Liver (tissue), 9 donors: Measurements from ENCODE around the gene ACSL3. TPM values are rescaled to one million over a fixed set of nuclear protein-coding genes. Genes with fewer than 3 reads are reported as not detected.

Experiments used
- DNase-seq: peaks from one replicate; pipeline ENCODE4 v3.0.0-alpha.2; 2017; ENCODE audit warnings: low spot score
- H3K27ac ChIP-seq, 2 donors: one replicate each; pipeline ENCODE4 v1.7.0; 2013; ENCODE audit warnings: inconsistent platforms in 2 of 2, low read length in 2 of 2, control low read depth in 1 of 2, low read depth in 1 of 2, mild to moderate bottlenecking in 1 of 2
- H3K27me3 ChIP-seq, 4 donors: one replicate each; pipeline versions ENCODE4 v1.6.1 to v1.7.0; 2013; ENCODE audit warnings: low read length in 3 of 4, inconsistent platforms in 1 of 4, mild to moderate bottlenecking in 1 of 4, moderate library complexity in 1 of 4; ENCODE audit not compliant: control insufficient read depth in 4 of 4, insufficient read depth in 4 of 4
- H3K36me3 ChIP-seq, 4 donors: one replicate each; pipeline versions ENCODE4 v1.6.1 to v1.7.0; 2013; ENCODE audit warnings: low read length in 3 of 4, mild to moderate bottlenecking in 3 of 4, low read depth in 1 of 4, moderate library complexity in 1 of 4; ENCODE audit not compliant: control insufficient read depth in 4 of 4, insufficient read depth in 3 of 4
- H3K4me1 ChIP-seq, 4 donors: one replicate each; pipeline versions ENCODE4 v1.6.1 to v1.7.0; 2013; ENCODE audit warnings: low read length in 3 of 4, mild to moderate bottlenecking in 3 of 4, moderate library complexity in 1 of 4; ENCODE audit not compliant: control insufficient read depth in 4 of 4, insufficient read depth in 4 of 4
- H3K4me3 ChIP-seq, 3 donors: one replicate each; pipeline versions ENCODE4 v1.6.1 to v1.7.0; 2013; ENCODE audit warnings: low read length in 3 of 3, control low read depth in 1 of 3, low read depth in 1 of 3, mild to moderate bottlenecking in 1 of 3
- H3K9ac ChIP-seq, 2 donors: one replicate each; pipeline ENCODE4 v1.7.0; 2013; ENCODE audit warnings: low read length in 2 of 2, mild to moderate bottlenecking in 2 of 2, moderate library complexity in 2 of 2, control low read depth in 1 of 2, low read depth in 1 of 2
- H3K9me3 ChIP-seq, 4 donors: one replicate each; pipeline versions ENCODE4 v1.6.1 to v1.7.0; 2013; ENCODE audit warnings: low read length in 3 of 4; ENCODE audit not compliant: control insufficient read depth in 4 of 4
- FOXA1 ChIP-seq: IDR thresholded peaks from 2 replicates; pipeline ENCODE4 v1.6.1; 2016; ENCODE audit warnings: antibody characterized with exemption
- FOXA2 ChIP-seq: IDR thresholded peaks from 2 replicates; pipeline ENCODE4 v1.6.1; 2016; ENCODE audit warnings: antibody characterized with exemption
- GABPA ChIP-seq, 2 donors: IDR thresholded peaks in 1 of 2; conservative IDR thresholded peaks in 1 of 2; 2 replicates each; pipeline ENCODE4 v1.6.1; 2016; ENCODE audit warnings: antibody characterized with exemption in 2 of 2, mild to moderate bottlenecking in 1 of 2, moderate library complexity in 1 of 2
- HNF4A ChIP-seq, 2 donors: conservative IDR thresholded peaks; 2 replicates each; pipeline ENCODE4 v1.6.1; 2016; ENCODE audit warnings: antibody characterized with exemption in 2 of 2, mild to moderate bottlenecking in 2 of 2
- HNF4G ChIP-seq: IDR thresholded peaks from 2 replicates; pipeline ENCODE4 v1.6.1; 2016; ENCODE audit warnings: antibody characterized with exemption
- JUND ChIP-seq, 2 donors: IDR thresholded peaks; 2 replicates each; pipeline ENCODE4 v1.6.1; 2016; ENCODE audit warnings: antibody characterized with exemption in 2 of 2
- RAD21 ChIP-seq, 2 donors: IDR thresholded peaks; 2 replicates each; pipeline ENCODE4 v1.6.1; 2016; ENCODE audit warnings: antibody characterized with exemption in 2 of 2, mild to moderate bottlenecking in 2 of 2
- SP1 ChIP-seq: IDR thresholded peaks from 2 replicates; pipeline ENCODE4 v1.6.1; 2018; ENCODE audit warnings: antibody characterized with exemption, mild to moderate bottlenecking
- TAF1 ChIP-seq: conservative IDR thresholded peaks from 2 replicates; pipeline ENCODE4 v1.6.1; 2016; ENCODE audit warnings: antibody characterized with exemption, mild to moderate bottlenecking
- YY1 ChIP-seq: IDR thresholded peaks from 2 replicates; pipeline ENCODE4 v1.6.1; 2016; ENCODE audit warnings: antibody characterized with exemption, mild to moderate bottlenecking
- WGBS: extraction: QIAGEN DNeasy Blood & Tissue Kit; methylation state at CpG from one replicate; pipeline ENCODE4 v1.1.7; 2013; 5-methylcytosine and 5-hydroxymethylcytosine counted together
- polyA plus RNA-seq, 2 donors: library from polyadenylated mRNA; stranded (reverse) in 1 of 2; unstranded in 1 of 2; fragments of 200-250 nt in 1 of 2; fragments of >200 nt in 1 of 2; fragmentation: Nextera tagmentation in 1 of 2; extraction: Ambion mirVana in 1 of 2; gene quantifications; one replicate each; pipeline versions ENCODE4 v1.2.1 to v1.2.3, GENCODE V29; 2013 to 2015
- total RNA-seq, 2 donors: library from RNA; depleted of rRNA; stranded (reverse); fragments of >200 nt; gene quantifications; one replicate each; pipeline ENCODE4 v1.2.3, GENCODE V29; 2014
- TF ChIP-seq, protein P1 (sequence below): IDR thresholded peaks from 2 replicates; pipeline ENCODE4 v1.6.1; 2016; ENCODE audit warnings: antibody characterized with exemption, mild to moderate bottlenecking
- TF ChIP-seq, protein P2 (sequence below): IDR thresholded peaks from 2 replicates; pipeline ENCODE4 v1.6.1; 2016; ENCODE audit warnings: antibody characterized with exemption
- TF ChIP-seq, protein P3 (sequence below): IDR thresholded peaks from 2 replicates; pipeline ENCODE4 v1.6.1; 2016; ENCODE audit warnings: antibody characterized with exemption
- TF ChIP-seq, protein P4 (sequence below): fragments of 150-350 bp; IDR thresholded peaks from 2 replicates; pipeline ENCODE4 v1.5.1; 2017; ENCODE audit warnings: improper control_type of control experiment, low read depth, low read length; ENCODE audit not compliant: missing input control
- TF ChIP-seq, protein P5 (sequence below): IDR thresholded peaks from 2 replicates; pipeline ENCODE4 v1.6.1; 2016; ENCODE audit warnings: antibody characterized with exemption
- donor health status: healthy.
- donor health status: healthy.
- donor health status: healthy.
- donor health status: healthy.
- donor health status: healthy.

ACSL3 gene
- total and polyA plus RNA-seq, 4 donors: 22.2 to 66.6 (median 43.3) TPM

DNA sequence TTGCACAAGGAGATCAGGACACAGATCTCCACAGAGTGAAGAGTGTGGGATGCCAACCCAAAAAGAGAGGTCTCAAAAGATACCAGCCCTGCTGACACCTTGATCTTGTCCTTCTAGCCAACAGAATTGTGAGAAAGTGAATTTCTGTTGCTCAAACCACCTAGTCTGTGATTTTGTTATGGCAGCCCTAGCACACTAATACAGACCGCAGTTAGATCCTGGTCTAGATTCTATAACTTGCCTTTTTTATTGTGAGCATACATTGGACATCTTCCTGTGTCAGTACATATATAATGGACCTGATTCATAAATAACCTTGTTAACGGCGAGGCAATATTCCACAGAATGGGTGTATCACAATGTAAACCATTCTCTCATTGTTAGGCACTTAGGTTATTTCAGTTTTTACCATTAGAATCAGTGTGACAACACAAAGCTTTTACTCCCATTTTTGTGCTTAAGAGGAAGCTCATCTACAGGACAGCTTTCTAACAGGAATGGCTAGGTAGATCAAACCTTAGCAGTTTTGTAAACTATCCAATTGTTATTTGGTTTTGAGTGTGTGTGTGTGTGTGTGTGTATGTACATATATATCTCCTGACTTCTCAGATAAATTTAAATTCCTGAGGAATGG, 89.0 kb downstream of the ACSL3 start:
- no peak for DNase-seq

DNA sequence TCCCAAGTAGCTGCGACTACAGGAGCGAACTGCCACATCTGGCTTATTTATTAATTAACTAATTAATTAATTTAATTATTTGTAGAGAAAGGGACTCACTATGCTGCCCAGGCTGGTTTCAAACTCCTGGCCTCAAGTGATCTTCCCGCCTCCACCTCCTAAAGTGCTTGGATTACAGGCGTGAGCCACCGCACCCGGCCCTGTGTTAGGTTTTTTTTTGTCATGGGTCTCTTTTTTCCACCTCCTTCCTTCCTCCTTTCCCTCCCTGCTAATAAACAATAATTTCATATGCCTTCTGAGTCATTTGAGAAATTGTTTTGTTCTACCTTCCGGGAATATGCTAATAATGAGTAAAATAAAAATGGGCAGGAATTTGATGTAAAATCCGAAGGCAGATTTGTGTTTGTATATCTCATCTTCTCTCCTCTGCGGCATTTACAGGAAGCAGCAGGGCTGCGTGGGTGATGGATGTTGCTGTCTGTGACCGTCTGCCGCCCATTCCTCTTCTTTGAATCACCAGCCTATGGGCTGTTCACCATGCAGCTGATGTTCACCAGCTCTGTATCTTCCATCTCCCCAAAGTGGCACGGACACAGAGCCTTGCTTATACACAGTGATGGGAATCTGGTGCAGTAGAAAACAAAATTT, 89.9 kb downstream of the ACSL3 start:
- Histone ChIP-seq H3K4me1 (no peaks in the 10 kb centered on the region), H3K27me3 (no peaks in the 10 kb centered on the region), H3K9me3 (no peaks in the 10 kb centered on the region), H3K4me3 (no peak overlapping the region), H3K27ac (no peak overlapping the region), H3K9ac (no peak overlapping the region), H3K36me3 (no peaks in the 10 kb centered on the region)
- DNase-seq: no peak
- WGBS: 78% methylated on average over 13 of the region's 13 CpGs
- no peak for TF ChIP-seq YY1
- TF ChIP-seq SP1: no peak
- TF ChIP-seq FOXA2: no peak
- no peak for TF ChIP-seq GABPA (IDR thresholded peaks at IDR 0.05 in 1 of 2, conservative IDR thresholded peaks at IDR 0.05 in 1 of 2)
- TF ChIP-seq JUND (IDR thresholded peaks at IDR 0.05): no peak
- TF ChIP-seq, protein P1, sequence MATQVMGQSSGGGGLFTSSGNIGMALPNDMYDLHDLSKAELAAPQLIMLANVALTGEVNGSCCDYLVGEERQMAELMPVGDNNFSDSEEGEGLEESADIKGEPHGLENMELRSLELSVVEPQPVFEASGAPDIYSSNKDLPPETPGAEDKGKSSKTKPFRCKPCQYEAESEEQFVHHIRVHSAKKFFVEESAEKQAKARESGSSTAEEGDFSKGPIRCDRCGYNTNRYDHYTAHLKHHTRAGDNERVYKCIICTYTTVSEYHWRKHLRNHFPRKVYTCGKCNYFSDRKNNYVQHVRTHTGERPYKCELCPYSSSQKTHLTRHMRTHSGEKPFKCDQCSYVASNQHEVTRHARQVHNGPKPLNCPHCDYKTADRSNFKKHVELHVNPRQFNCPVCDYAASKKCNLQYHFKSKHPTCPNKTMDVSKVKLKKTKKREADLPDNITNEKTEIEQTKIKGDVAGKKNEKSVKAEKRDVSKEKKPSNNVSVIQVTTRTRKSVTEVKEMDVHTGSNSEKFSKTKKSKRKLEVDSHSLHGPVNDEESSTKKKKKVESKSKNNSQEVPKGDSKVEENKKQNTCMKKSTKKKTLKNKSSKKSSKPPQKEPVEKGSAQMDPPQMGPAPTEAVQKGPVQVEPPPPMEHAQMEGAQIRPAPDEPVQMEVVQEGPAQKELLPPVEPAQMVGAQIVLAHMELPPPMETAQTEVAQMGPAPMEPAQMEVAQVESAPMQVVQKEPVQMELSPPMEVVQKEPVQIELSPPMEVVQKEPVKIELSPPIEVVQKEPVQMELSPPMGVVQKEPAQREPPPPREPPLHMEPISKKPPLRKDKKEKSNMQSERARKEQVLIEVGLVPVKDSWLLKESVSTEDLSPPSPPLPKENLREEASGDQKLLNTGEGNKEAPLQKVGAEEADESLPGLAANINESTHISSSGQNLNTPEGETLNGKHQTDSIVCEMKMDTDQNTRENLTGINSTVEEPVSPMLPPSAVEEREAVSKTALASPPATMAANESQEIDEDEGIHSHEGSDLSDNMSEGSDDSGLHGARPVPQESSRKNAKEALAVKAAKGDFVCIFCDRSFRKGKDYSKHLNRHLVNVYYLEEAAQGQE: no peak
- no peak for TF ChIP-seq HNF4A (conservative IDR thresholded peaks at IDR 0.05)
- TF ChIP-seq, protein P2, sequence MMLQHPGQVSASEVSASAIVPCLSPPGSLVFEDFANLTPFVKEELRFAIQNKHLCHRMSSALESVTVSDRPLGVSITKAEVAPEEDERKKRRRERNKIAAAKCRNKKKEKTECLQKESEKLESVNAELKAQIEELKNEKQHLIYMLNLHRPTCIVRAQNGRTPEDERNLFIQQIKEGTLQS: no peak
- no peak for TF ChIP-seq RAD21 (IDR thresholded peaks at IDR 0.05)
- TF ChIP-seq, protein P3, sequence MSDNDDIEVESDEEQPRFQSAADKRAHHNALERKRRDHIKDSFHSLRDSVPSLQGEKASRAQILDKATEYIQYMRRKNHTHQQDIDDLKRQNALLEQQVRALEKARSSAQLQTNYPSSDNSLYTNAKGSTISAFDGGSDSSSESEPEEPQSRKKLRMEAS: no peak
- TF ChIP-seq, protein P4, sequence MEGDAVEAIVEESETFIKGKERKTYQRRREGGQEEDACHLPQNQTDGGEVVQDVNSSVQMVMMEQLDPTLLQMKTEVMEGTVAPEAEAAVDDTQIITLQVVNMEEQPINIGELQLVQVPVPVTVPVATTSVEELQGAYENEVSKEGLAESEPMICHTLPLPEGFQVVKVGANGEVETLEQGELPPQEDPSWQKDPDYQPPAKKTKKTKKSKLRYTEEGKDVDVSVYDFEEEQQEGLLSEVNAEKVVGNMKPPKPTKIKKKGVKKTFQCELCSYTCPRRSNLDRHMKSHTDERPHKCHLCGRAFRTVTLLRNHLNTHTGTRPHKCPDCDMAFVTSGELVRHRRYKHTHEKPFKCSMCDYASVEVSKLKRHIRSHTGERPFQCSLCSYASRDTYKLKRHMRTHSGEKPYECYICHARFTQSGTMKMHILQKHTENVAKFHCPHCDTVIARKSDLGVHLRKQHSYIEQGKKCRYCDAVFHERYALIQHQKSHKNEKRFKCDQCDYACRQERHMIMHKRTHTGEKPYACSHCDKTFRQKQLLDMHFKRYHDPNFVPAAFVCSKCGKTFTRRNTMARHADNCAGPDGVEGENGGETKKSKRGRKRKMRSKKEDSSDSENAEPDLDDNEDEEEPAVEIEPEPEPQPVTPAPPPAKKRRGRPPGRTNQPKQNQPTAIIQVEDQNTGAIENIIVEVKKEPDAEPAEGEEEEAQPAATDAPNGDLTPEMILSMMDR: no peak
- no peak for TF ChIP-seq HNF4G
- TF ChIP-seq TAF1: no peak
- no peak for TF ChIP-seq FOXA1
- TF ChIP-seq, protein P5, sequence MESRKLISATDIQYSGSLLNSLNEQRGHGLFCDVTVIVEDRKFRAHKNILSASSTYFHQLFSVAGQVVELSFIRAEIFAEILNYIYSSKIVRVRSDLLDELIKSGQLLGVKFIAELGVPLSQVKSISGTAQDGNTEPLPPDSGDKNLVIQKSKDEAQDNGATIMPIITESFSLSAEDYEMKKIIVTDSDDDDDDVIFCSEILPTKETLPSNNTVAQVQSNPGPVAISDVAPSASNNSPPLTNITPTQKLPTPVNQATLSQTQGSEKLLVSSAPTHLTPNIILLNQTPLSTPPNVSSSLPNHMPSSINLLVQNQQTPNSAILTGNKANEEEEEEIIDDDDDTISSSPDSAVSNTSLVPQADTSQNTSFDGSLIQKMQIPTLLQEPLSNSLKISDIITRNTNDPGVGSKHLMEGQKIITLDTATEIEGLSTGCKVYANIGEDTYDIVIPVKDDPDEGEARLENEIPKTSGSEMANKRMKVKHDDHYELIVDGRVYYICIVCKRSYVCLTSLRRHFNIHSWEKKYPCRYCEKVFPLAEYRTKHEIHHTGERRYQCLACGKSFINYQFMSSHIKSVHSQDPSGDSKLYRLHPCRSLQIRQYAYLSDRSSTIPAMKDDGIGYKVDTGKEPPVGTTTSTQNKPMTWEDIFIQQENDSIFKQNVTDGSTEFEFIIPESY: no peak

More for the DNA sequence above, 89.0 kb downstream of the ACSL3 start:
- Histone ChIP-seq H3K36me3 (no peaks in the 10 kb centered on the region), H3K4me3 (no peak overlapping the region), H3K9me3 (no peaks in the 10 kb centered on the region), H3K9ac (no peak overlapping the region), H3K4me1 (no peaks in the 10 kb centered on the region), H3K27me3 (no peaks in the 10 kb centered on the region), H3K27ac (no peak overlapping the region)
- TF ChIP-seq RAD21 (IDR thresholded peaks at IDR 0.05) (no peak), GABPA (IDR thresholded peaks at IDR 0.05 in 1 of 2, conservative IDR thresholded peaks at IDR 0.05 in 1 of 2) (no peak)
- 95% methylated on average over 3 of the region's 3 CpGs for WGBS
